GM19438 (cell line): ENCODE results near the gene SIX4.

Experiments
- ATAC-seq: cut with Tn5 transposase; IDR thresholded peaks from one replicate; pipeline ENCODE4 v1.9.1; 2021; ENCODE audit warnings: low read depth; ENCODE audit not compliant: unreplicated experiment

Gene SIX4

GRCh38 chr14:60722357-60723115 is 1.6 kb downstream of the SIX4 start:
- peak; percentile 51 for ATAC-seq

- ATAC-seq = no peak
These were observed 2.1 kb downstream of the SIX4 start for GRCh38 chr14:60722107-60722356.

- ATAC-seq = no peak
These were observed 2.6 kb downstream of the SIX4 start for GRCh38 chr14:60721326-60722106.

- no peak for ATAC-seq
These were observed 3.2 kb downstream of the SIX4 start for GRCh38 chr14:60720962-60721325.

GRCh38 chr14:60720391-60720790 is 3.8 kb downstream of the SIX4 start:
- ATAC-seq = no peak

- no peak for ATAC-seq
These were observed 10.6 kb downstream of the SIX4 start for GRCh38 chr14:60713513-60713912.

- no peak for ATAC-seq
These were observed 13.7 kb downstream of the SIX4 start for GRCh38 chr14:60710494-60710893.

- no peak for ATAC-seq
These were observed 16.3 kb downstream of the SIX4 start for GRCh38 chr14:60707858-60708257.

GRCh38 chr14:60705100-60705499 is 19.1 kb downstream of the SIX4 start:
- ATAC-seq = no peak

- no peak for ATAC-seq
These were observed 23.6 kb downstream of the SIX4 start for GRCh38 chr14:60700598-60700997.

- ATAC-seq = no peak
These were observed 28.8 kb downstream of the SIX4 start for GRCh38 chr14:60695327-60695726.

- no peak for ATAC-seq
These were observed 32.6 kb downstream of the SIX4 start for GRCh38 chr14:60691383-60692113.

- ATAC-seq = no peak
These were observed 37.3 kb downstream of the SIX4 start for GRCh38 chr14:60686865-60687264.

GRCh38 chr14:60684203-60684602 is 39.9 kb downstream of the SIX4 start:
- ATAC-seq = no peak

- ATAC-seq = no peak
These were observed 42.9 kb downstream of the SIX4 start for GRCh38 chr14:60681271-60681670.

GRCh38 chr14:60680511-60680910 is 43.6 kb downstream of the SIX4 start:
- no peak for ATAC-seq

- no peak for ATAC-seq
These were observed 44.4 kb downstream of the SIX4 start for GRCh38 chr14:60679566-60680258.

GRCh38 chr14:60677701-60678100 is 46.5 kb downstream of the SIX4 start:
- ATAC-seq = no peak

- ATAC-seq = no peak
These were observed 53.2 kb downstream of the SIX4 start for GRCh38 chr14:60670989-60671388.

GRCh38 chr14:60668431-60669112 is 55.6 kb downstream of the SIX4 start:
- no peak for ATAC-seq

- no peak for ATAC-seq
These were observed 59.0 kb downstream of the SIX4 start for GRCh38 chr14:60665177-60665550.
